H1 (cell line): ENCODE data around the gene HOMER2. TPM values are rescaled to one million over a fixed set of nuclear protein-coding genes. Genes with fewer than 3 reads are reported as not detected.

Source experiments
- BCL11A ChIP-seq, 2 experiments: IDR thresholded peaks; one replicate each; pipeline ENCODE4 v1.6.1; 2011; ENCODE audit warnings: low read depth in 2 of 2, low read length in 2 of 2, mild to moderate bottlenecking in 2 of 2
- CREB1 ChIP-seq: IDR thresholded peaks from 2 replicates; pipeline ENCODE4 v1.6.1; 2012; ENCODE audit warnings: inconsistent platforms
- RNF2 ChIP-seq: fragments of 200-900, 300-1000 bp; sonication (generic); IDR thresholded peaks from 2 replicates; pipeline ENCODE4 v1.7.1; 2016; ENCODE audit warnings: borderline replicate concordance, low read depth, mild to moderate bottlenecking, antibody characterized with exemption, low read length; ENCODE audit not compliant: poor library complexity, severe bottlenecking; ENCODE audit errors: missing control alignments
- RXRA ChIP-seq: IDR thresholded peaks from 2 replicates; pipeline ENCODE4 v1.6.1; 2011; ENCODE audit warnings: low read depth, mild to moderate bottlenecking, low read length, moderate library complexity; ENCODE audit not compliant: insufficient read depth
- USF2 ChIP-seq: IDR thresholded peaks from 2 replicates; pipeline ENCODE4 v1.6.1; 2011; ENCODE audit warnings: low read length, improper control_type of control experiment
- YY1 ChIP-seq: IDR thresholded peaks from 2 replicates; pipeline ENCODE4 v1.6.1; 2011; ENCODE audit warnings: low read depth, mild to moderate bottlenecking, low read length
- polyA plus RNA-seq, 7 experiments: library from polyadenylated mRNA; depleted of rRNA in 3 of 7; stranded (reverse) in 5 of 7; unstranded in 2 of 7; fragments of >200 nt in 5 of 7; fragments of 200-250 nt in 2 of 7; gene quantifications; 1 replicate in 5 of 7; 2 replicates in 1 of 7; 4 replicates in 1 of 7; pipeline versions ENCODE4 v1.2.1 to v1.2.3, GENCODE V29; 2011 to 2013; ENCODE audit warnings: missing spikeins in 2 of 7, mixed read lengths in 2 of 7
- total RNA-seq: library from RNA; stranded (reverse); fragmentation: NEBNext Ultra II Directional; extraction: Animal tissue kit (Norgen Biotek cat#: 25700); gene quantifications from 2 replicates; pipeline ENCODE4 v1.2.1, GENCODE V29; 2021

The HOMER2 gene
- total and polyA plus RNA-seq, 2 of the 8 experiments (the other 6 are each of a cell fraction or from before 2014, with no cell fraction given), result 12.5 to 27.6 TPM

DNA sequence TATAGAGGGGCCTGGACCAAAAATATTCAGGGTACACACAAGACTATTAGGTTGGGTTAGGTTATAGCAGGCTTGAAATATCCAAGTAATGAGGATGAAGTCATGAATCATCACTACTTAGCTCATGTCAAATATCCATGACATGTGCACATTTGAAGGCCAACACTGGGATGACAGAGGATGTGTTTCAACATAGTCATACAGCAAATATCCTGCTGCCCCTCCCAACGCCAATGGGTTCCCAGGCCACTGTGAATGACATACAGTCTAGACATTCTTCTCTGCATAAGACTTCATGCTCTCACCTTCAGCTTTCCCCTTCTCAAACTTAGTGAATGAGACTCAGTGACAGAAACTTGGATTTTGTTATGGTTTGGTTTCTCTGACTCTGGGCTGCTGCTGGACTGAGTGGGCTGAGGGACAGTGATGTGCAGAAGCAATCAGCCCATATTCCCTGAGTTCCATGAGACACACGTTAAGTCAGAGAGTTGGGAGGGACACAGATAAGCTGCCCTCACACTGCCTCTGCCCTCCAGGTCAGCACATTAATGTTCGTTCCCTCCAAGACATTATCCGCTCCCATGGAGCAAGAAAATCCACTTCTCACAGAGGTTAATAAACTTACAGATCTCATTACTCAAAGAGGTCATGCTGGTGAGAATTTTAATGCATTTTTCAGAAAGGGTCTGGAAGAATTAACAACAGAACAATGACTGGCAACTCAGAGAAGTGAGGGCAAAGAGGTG, 15.4 kb downstream of the HOMER2 start (continued):
- TF ChIP-seq USF2 (no peak), BCL11A (IDR thresholded peaks at IDR 0.05; ENCODE audit: low read depth in 2 of 2, low read length in 2 of 2) (no peak), RNF2 (no peak), CREB1 (no peak), RXRA (no peak), YY1 (no peak)
